ENCODE data around the gene ZNF480.

DNA sequence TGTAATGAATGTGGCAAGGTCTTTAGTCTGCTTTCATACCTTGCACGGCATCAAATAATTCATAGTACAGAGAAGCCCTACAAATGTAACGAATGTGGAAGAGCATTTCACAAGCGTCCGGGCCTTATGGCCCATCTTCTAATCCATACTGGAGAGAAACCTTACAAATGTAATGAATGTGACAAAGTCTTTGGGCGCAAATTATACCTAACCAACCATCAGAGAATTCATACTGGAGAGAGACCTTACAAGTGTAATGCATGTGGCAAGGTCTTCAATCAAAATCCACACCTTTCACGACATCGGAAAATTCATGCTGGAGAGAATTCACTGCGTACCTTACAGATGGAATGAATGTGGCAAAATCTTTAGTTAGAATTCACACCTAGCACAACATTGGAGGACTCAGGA, 69.5 kb downstream of the ZNF480 start:
- TF ChIP-seq, protein P1, sequence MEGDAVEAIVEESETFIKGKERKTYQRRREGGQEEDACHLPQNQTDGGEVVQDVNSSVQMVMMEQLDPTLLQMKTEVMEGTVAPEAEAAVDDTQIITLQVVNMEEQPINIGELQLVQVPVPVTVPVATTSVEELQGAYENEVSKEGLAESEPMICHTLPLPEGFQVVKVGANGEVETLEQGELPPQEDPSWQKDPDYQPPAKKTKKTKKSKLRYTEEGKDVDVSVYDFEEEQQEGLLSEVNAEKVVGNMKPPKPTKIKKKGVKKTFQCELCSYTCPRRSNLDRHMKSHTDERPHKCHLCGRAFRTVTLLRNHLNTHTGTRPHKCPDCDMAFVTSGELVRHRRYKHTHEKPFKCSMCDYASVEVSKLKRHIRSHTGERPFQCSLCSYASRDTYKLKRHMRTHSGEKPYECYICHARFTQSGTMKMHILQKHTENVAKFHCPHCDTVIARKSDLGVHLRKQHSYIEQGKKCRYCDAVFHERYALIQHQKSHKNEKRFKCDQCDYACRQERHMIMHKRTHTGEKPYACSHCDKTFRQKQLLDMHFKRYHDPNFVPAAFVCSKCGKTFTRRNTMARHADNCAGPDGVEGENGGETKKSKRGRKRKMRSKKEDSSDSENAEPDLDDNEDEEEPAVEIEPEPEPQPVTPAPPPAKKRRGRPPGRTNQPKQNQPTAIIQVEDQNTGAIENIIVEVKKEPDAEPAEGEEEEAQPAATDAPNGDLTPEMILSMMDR (IDR thresholded peaks at IDR 0.05; ENCODE audit: low read length), result no peak
- no peak for TF ChIP-seq EZH2phosphoT487 (IDR thresholded peaks at IDR 0.05; ENCODE audit: low read length)

All from MM.1S (cell line).